Glutamatergic neuron (in vitro differentiated cells): ENCODE results near the gene TRPM3. TPM values are rescaled to one million over a fixed set of nuclear protein-coding genes. Genes with fewer than 3 reads are reported as not detected.

Experiments used
- DNase-seq: peaks from one replicate; pipeline ENCODE4 v3.0.0; 2022
- H3K27ac Mint-ChIP-seq: one replicate; pipeline ENCODE4 v1.8.0; 2020; ENCODE audit warnings: mild to moderate bottlenecking, mixed read lengths, inconsistent platforms; ENCODE audit not compliant: unreplicated experiment
- H3K27me3 Mint-ChIP-seq: one replicate; pipeline ENCODE4 v1.8.0; 2020; ENCODE audit warnings: mild to moderate bottlenecking, moderate library complexity, mixed read lengths, inconsistent platforms; ENCODE audit not compliant: unreplicated experiment
- H3K36me3 Mint-ChIP-seq: one replicate; pipeline ENCODE4 v1.8.0; 2020; ENCODE audit warnings: mild to moderate bottlenecking, mixed read lengths, inconsistent platforms; ENCODE audit not compliant: unreplicated experiment
- H3K4me1 Mint-ChIP-seq: one replicate; pipeline ENCODE4 v1.8.0; 2020; ENCODE audit warnings: mild to moderate bottlenecking, low read depth, mixed read lengths, inconsistent platforms; ENCODE audit not compliant: unreplicated experiment
- H3K4me3 Mint-ChIP-seq: one replicate; pipeline ENCODE4 v1.8.0; 2020; ENCODE audit warnings: mild to moderate bottlenecking, mixed read lengths, inconsistent platforms; ENCODE audit not compliant: unreplicated experiment
- H3K9me3 Mint-ChIP-seq: one replicate; pipeline ENCODE4 v1.8.0; 2020; ENCODE audit warnings: mild to moderate bottlenecking, moderate library complexity, mixed read lengths, inconsistent platforms; ENCODE audit not compliant: unreplicated experiment
- CTCF ChIP-seq: fragments of 200-600 bp; sonication (generic); IDR thresholded peaks from one replicate; pipeline ENCODE4 v1.5.0; 2021; ENCODE audit not compliant: partially characterized antibody, unreplicated experiment
- total RNA-seq: library from RNA; stranded (reverse); fragmentation: NEBNext Ultra II Directional; extraction: Animal tissue kit (Norgen Biotek cat#: 25700); gene quantifications from one replicate; pipeline ENCODE4 v1.2.1, GENCODE V29; 2021; ENCODE audit not compliant: unreplicated experiment

Gene TRPM3
- total RNA-seq, 1 donor from 2014 or later = 3.3 TPM

- TF ChIP-seq CTCF = no peak
- DNase-seq = no peak
- Mint-ChIP-seq H3K9me3 (no peaks in the 10 kb centered on the region), H3K4me3 (no peak overlapping the region), H3K36me3 (no peaks in the 10 kb centered on the region), H3K27me3 (no peaks in the 10 kb centered on the region), H3K4me1 (no peaks in the 10 kb centered on the region), H3K27ac (no peak overlapping the region)
These were observed 95.7 kb downstream of the TRPM3 start for GRCh38 chr9:71025728-71026127.

- H3K27me3 Mint-ChIP-seq = no peaks in the 10 kb centered on the region
- no peaks in the 10 kb centered on the region for H3K9me3 Mint-ChIP-seq
- no peaks in the 10 kb centered on the region for H3K4me1 Mint-ChIP-seq
- H3K36me3 Mint-ChIP-seq = no peaks in the 10 kb centered on the region
- H3K4me3 Mint-ChIP-seq = no peak overlapping the region
- TF ChIP-seq CTCF = no peak
- DNase-seq = no peak
- H3K27ac Mint-ChIP-seq = no peak overlapping the region
These were observed 96.2 kb downstream of the TRPM3 start for GRCh38 chr9:71025201-71025600.

DNA sequence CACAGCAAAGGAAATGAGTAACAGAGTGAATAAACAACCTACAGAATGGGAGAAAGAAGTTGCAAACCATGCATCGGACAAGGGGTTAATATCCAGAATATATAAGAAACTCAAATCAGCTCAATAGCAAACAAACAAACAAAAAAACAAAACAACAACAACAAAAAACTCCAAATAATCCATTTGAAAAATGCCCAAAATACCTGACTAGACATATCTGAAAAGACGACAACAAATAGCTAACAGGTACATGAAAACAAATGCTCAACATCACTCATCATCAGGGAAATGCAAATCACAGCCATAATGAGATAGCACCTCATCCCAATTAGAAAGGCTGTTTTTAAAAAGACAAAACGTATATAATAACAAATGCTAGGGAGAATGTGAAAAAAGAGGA lies 111.2 kb downstream of the TRPM3 start:
- H3K27me3 Mint-ChIP-seq = peaks cover 1% of the 10 kb centered on the region

DNA sequence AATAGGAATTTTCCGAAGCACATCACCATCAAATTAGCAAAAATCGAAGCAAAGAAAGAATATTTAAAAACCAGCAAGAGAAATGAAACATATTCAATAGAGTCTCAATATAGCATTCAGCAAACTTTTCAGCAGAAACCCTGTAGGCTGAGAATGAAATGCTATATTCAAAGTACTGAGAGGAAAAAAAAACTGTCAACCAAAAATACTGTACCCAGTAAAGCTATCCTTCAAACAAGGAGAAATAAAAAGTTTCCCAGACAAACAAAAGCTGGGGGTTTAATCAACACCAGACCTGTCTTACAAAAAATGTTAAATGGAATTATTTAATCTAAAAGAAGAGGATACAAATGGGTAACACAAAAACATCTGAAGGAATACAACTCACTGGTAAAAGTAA lies 116.0 kb downstream of the TRPM3 start:
- no peak for TF ChIP-seq CTCF
- H3K9me3 Mint-ChIP-seq = peaks cover 4% of the 10 kb centered on the region
- no peak overlapping the region for H3K4me3 Mint-ChIP-seq
- H3K27me3 Mint-ChIP-seq = peaks cover 3% of the 10 kb centered on the region
- no peak for DNase-seq
- H3K4me1 Mint-ChIP-seq = no peaks in the 10 kb centered on the region
- H3K27ac Mint-ChIP-seq = no peak overlapping the region
- peaks cover 6% of the 10 kb centered on the region for H3K36me3 Mint-ChIP-seq

More for the DNA sequence above, 111.2 kb downstream of the TRPM3 start:
- Mint-ChIP-seq H3K36me3 (no peaks in the 10 kb centered on the region), H3K4me1 (no peaks in the 10 kb centered on the region), H3K9me3 (peaks cover 2% of the 10 kb centered on the region), H3K27ac (no peak overlapping the region), H3K4me3 (no peak overlapping the region)
- DNase-seq = no peak
- TF ChIP-seq CTCF = no peak

- no peaks in the 10 kb centered on the region for H3K4me1 Mint-ChIP-seq
- no peak overlapping the region for H3K27ac Mint-ChIP-seq
- TF ChIP-seq CTCF = no peak
- H3K4me3 Mint-ChIP-seq = no peak overlapping the region
- H3K36me3 Mint-ChIP-seq = peaks cover 6% of the 10 kb centered on the region
- peaks cover 3% of the 10 kb centered on the region for H3K27me3 Mint-ChIP-seq
- H3K9me3 Mint-ChIP-seq = peaks cover 4% of the 10 kb centered on the region
- no peak for DNase-seq
These were observed 117.2 kb downstream of the TRPM3 start for GRCh38 chr9:71004196-71004595.
